ENCODE measurements around the gene FURIN. TPM values are rescaled to one million over a fixed set of nuclear protein-coding genes. Genes with fewer than 3 reads are reported as not detected.
A peak's percentile ranks its signal among the peaks of the same experiment; 100 is the strongest.

Gene FURIN
- total RNA-seq, 1 experiment from 2014 or later: 62.0 TPM

- intact Hi-C loops (cut with micrococcal nuclease; ENCODE audit: unreplicated experiment): no loop called here
- CTCF ChIA-PET: no interaction called here
Observed at GRCh38 chr15:90819850-90820249, 48.5 kb upstream of the FURIN start.

GRCh38 chr15:90820481-90820880, 47.9 kb upstream of the FURIN start:
- H3K4me3 ChIP-seq (ENCODE audit: low read depth in 2 of 2, low read length in 2 of 2): no peak overlapping the region
- ATAC-seq (no peak), DNase-seq (ENCODE audit: low read depth, low spot score) (no peak)
- no peaks in the 10 kb centered on the region for H3K9me3 ChIP-seq (ENCODE audit: control insufficient read depth, insufficient read depth, low read depth, low read length)
- H3K4me1 ChIP-seq (ENCODE audit: control insufficient read depth, insufficient read depth, low read length): no peaks in the 10 kb centered on the region; the same call in 1 of the 2 replicates
- H3K27ac ChIP-seq (ENCODE audit: low read length): no peak overlapping the region
- CTCF ChIA-PET: no interaction called here
- POLR2A ChIA-PET: no interaction called here
- no TSS peak for BruUV-seq (replicated peaks)
- H3K36me3 ChIP-seq (ENCODE audit: control insufficient read depth, insufficient read depth, low read length): no peaks in the 10 kb centered on the region
- intact Hi-C loops (cut with micrococcal nuclease; ENCODE audit: unreplicated experiment): no loop called here
- TF ChIP-seq SIN3A (IDR thresholded peaks at IDR 0.05; ENCODE audit: borderline replicate concordance, insufficient read depth, low read depth, low read length) (no peak), CTCF (IDR thresholded peaks at IDR 0.05) (no peak), TCF7L2 (IDR thresholded peaks at IDR 0.05; ENCODE audit: low read depth, low read length) (no peak), REST (IDR thresholded peaks at IDR 0.05; ENCODE audit: insufficient read depth in 1 of 2, low read depth in 2 of 2, low read length in 1 of 2) (no peak), POLR2AphosphoS5 (IDR thresholded peaks at IDR 0.05; ENCODE audit: low read depth, low read length) (no peak)
- in situ Hi-C loops (cut with HindIII; ENCODE audit: low pct_unique_long_range_greater_than_20kb, low sequenced_read_pairs): no loop called here
- no peaks in the 10 kb centered on the region for H3K27me3 ChIP-seq (ENCODE audit: control insufficient read depth, insufficient read depth, low read length)

More at GRCh38 chr15:90819850-90820249, 48.5 kb upstream of the FURIN start:
- in situ Hi-C loops (cut with HindIII; ENCODE audit: low pct_unique_long_range_greater_than_20kb, low sequenced_read_pairs): no loop called here
- H3K27me3 ChIP-seq (ENCODE audit: control insufficient read depth, insufficient read depth, low read length): no peaks in the 10 kb centered on the region
- BruUV-seq (replicated peaks): no TSS peak
- H3K4me1 ChIP-seq (ENCODE audit: control insufficient read depth, insufficient read depth, low read length): no peaks in the 10 kb centered on the region; the same call in 1 of the 2 replicates
- no peak overlapping the region for H3K27ac ChIP-seq (ENCODE audit: low read length)
- POLR2A ChIA-PET: no interaction called here
- no peak for DNase-seq (ENCODE audit: low read depth, low spot score)
- no peak for TF ChIP-seq TCF7L2 (IDR thresholded peaks at IDR 0.05; ENCODE audit: low read depth, low read length)
- no peak for TF ChIP-seq REST (IDR thresholded peaks at IDR 0.05; ENCODE audit: insufficient read depth in 1 of 2, low read depth in 2 of 2, low read length in 1 of 2)
- no peak for TF ChIP-seq CTCF (IDR thresholded peaks at IDR 0.05)
- TF ChIP-seq SIN3A (IDR thresholded peaks at IDR 0.05; ENCODE audit: borderline replicate concordance, insufficient read depth, low read depth, low read length): no peak
- TF ChIP-seq POLR2AphosphoS5 (IDR thresholded peaks at IDR 0.05; ENCODE audit: low read depth, low read length): no peak
- no peaks in the 10 kb centered on the region for H3K9me3 ChIP-seq (ENCODE audit: control insufficient read depth, insufficient read depth, low read depth, low read length)
- 0 out of 2 replicates have a peak, but pooled peaks have one; percentile 9 for ATAC-seq
- H3K36me3 ChIP-seq (ENCODE audit: control insufficient read depth, insufficient read depth, low read length): no peaks in the 10 kb centered on the region
- H3K4me3 ChIP-seq (ENCODE audit: low read depth in 2 of 2, low read length in 2 of 2): no peak overlapping the region
